Brain microvascular endothelial cell (primary cell): Measurements from ENCODE around the gene ZNF761.

Experiments
- DNase-seq: peaks from one replicate; pipeline ENCODE4 v3.0.0-alpha.2; 2020
- H3K27ac ChIP-seq: fragments of 250-450 bp; sonication (Bioruptor Pico); 2 replicates; pipeline ENCODE4 v1.5.1; 2020; ENCODE audit warnings: mild to moderate bottlenecking, moderate library complexity
- H3K27me3 ChIP-seq: fragments of 250-450 bp; sonication (Bioruptor Pico); replicated peaks from 2 replicates; pipeline ENCODE4 v1.5.1; 2020; ENCODE audit warnings: mild to moderate bottlenecking
- H3K36me3 ChIP-seq: fragments of 250-450 bp; sonication (Bioruptor Pico); replicated peaks from 2 replicates; pipeline ENCODE4 v1.5.1; 2020; ENCODE audit warnings: mild to moderate bottlenecking
- H3K4me3 ChIP-seq: 2 replicates; pipeline ENCODE4 v1.5.1; 2011; ENCODE audit warnings: low read depth, mild to moderate bottlenecking, control low read depth, low read length, moderate library complexity
- in situ Hi-C: cut with HindIII; loops from 2 replicates; pipeline ENCODE4 v1.10.0; 2017; ENCODE audit warnings: low sequenced_read_pairs, low pct_ligation_motif_present
- TF ChIP-seq, protein P1 (sequence below): IDR thresholded peaks from 2 replicates; pipeline ENCODE4 v1.5.1; 2011; ENCODE audit warnings: low read depth, mild to moderate bottlenecking, moderate library complexity, low read length, control low read depth, inconsistent platforms; ENCODE audit errors: missing control alignments

ZNF761 gene

DNA sequence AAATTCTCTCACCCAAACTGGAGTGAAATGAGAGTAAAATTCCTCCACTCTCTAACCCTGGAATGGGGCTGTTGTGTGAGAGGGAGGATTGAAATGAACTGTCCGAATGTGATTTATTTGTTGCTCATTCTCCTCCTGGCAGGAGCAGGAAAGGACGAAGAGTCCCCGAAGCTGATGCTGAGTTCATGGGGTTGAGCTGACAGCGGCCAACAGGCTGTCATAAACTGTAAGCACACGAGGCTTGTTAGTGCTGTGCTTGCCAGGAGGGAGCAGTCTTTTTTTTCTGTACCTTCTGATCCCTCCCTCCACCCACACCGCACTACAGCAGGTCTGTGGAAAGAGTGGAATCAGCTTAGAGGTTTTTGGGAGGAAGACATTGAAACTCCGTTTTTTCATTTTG is 73.1 kb downstream of the ZNF761 start:
- Histone ChIP-seq H3K27me3 (no peaks in the 10 kb centered on the region), H3K4me3 (no peak overlapping the region), H3K27ac (no peak overlapping the region), H3K36me3 (no peaks in the 10 kb centered on the region)
- no peak for DNase-seq
- TF ChIP-seq, protein P1, sequence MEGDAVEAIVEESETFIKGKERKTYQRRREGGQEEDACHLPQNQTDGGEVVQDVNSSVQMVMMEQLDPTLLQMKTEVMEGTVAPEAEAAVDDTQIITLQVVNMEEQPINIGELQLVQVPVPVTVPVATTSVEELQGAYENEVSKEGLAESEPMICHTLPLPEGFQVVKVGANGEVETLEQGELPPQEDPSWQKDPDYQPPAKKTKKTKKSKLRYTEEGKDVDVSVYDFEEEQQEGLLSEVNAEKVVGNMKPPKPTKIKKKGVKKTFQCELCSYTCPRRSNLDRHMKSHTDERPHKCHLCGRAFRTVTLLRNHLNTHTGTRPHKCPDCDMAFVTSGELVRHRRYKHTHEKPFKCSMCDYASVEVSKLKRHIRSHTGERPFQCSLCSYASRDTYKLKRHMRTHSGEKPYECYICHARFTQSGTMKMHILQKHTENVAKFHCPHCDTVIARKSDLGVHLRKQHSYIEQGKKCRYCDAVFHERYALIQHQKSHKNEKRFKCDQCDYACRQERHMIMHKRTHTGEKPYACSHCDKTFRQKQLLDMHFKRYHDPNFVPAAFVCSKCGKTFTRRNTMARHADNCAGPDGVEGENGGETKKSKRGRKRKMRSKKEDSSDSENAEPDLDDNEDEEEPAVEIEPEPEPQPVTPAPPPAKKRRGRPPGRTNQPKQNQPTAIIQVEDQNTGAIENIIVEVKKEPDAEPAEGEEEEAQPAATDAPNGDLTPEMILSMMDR, result no peak
- in situ Hi-C loops, result no loop called here

GRCh38 chr19:53506728-53507127 is 74.9 kb downstream of the ZNF761 start:
- H3K27ac ChIP-seq, result no peak overlapping the region
- TF ChIP-seq, protein P1, result no peak
- no peaks in the 10 kb centered on the region for H3K27me3 ChIP-seq
- no peak for DNase-seq
- H3K36me3 ChIP-seq, result no peaks in the 10 kb centered on the region
- no peak overlapping the region for H3K4me3 ChIP-seq
- in situ Hi-C loops, result no loop called here
